IMR-90 (cell line): ENCODE measurements around the gene KCNH2. TPM values are rescaled to one million over a fixed set of nuclear protein-coding genes. Genes with fewer than 3 reads are reported as not detected.
A peak's percentile ranks its signal among the peaks of the same experiment; 100 is the strongest.

ENCODE experiments used
- ATAC-seq: fragments of 200-7000 bp; cut with Tn5 transposase; 2 replicates; pipeline ENCODE4 v1.9.1; 2020; ENCODE audit warnings: low read depth, mild to moderate bottlenecking, moderate library complexity
- BruUV-seq: library from RNA; stranded (reverse); fragments of 400-500 nt; replicated peaks from 2 replicates; lab custom pipeline; 2021; lab: Mats Ljungman, UMichigan
- CTCF ChIA-PET: fragments of 300-600 bp; formaldehyde crosslinking; extraction: SDS; loops from one replicate; lab custom pipeline; 2021; ENCODE audit warnings: antibody characterized with exemption; lab: Yijun Ruan, JAX
- POLR2A ChIA-PET: fragments of 300-600 bp; sonication (Branson Sonifier 250); formaldehyde crosslinking; loops from one replicate; lab custom pipeline; 2022; ENCODE audit warnings: antibody characterized with exemption; ENCODE audit not compliant: unreplicated experiment; lab: Charles Lee
- DNase-seq: peaks from one replicate; pipeline ENCODE4 v3.0.0; 2013
- H2AFZ ChIP-seq: replicated peaks from 2 replicates; pipeline ENCODE3; 2013; ENCODE audit warnings: low read length, mild to moderate bottlenecking; ENCODE audit not compliant: poor library complexity
- H2AK5ac ChIP-seq: 2 replicates; pipeline ENCODE4 v1.6.1; 2013; ENCODE audit warnings: low read depth, low read length, inconsistent platforms
- H2AK9ac ChIP-seq: replicated peaks from 2 replicates; pipeline ENCODE3; 2013; ENCODE audit warnings: mild to moderate bottlenecking, low read depth, low read length, moderate library complexity; ENCODE audit not compliant: poor library complexity
- H2BK120ac ChIP-seq: 2 replicates; pipeline ENCODE4 v1.6.1; 2013; ENCODE audit warnings: low read depth, low read length, inconsistent platforms
- H2BK15ac ChIP-seq: 3 replicates; pipeline ENCODE4 v1.6.1; 2013; ENCODE audit warnings: low read depth, low read length, inconsistent platforms
- H2BK20ac ChIP-seq: 2 replicates; pipeline ENCODE4 v1.6.1; 2013; ENCODE audit warnings: low read depth, mild to moderate bottlenecking, inconsistent platforms, low read length, moderate library complexity
- H2BK5ac ChIP-seq: 2 replicates; pipeline ENCODE4 v1.6.1; 2013; ENCODE audit warnings: mild to moderate bottlenecking, low read depth, low read length, inconsistent platforms; ENCODE audit not compliant: poor library complexity, severe bottlenecking
- H3K14ac ChIP-seq: replicated peaks from 2 replicates; pipeline ENCODE4 v1.6.1; 2013; ENCODE audit warnings: low read depth, low read length, inconsistent platforms
- H3K18ac ChIP-seq: 2 replicates; pipeline ENCODE4 v1.6.1; 2013; ENCODE audit warnings: low read depth, low read length, control low read depth
- H3K23ac ChIP-seq: 2 replicates; pipeline ENCODE4 v1.6.1; 2013; ENCODE audit warnings: low read depth, low read length, inconsistent platforms
- H3K27ac ChIP-seq: 2 replicates; pipeline ENCODE4 v1.5.1; 2013; ENCODE audit warnings: mild to moderate bottlenecking, control low read depth, low read length; ENCODE audit not compliant: insufficient read depth
- H3K27me3 ChIP-seq: 2 replicates; pipeline ENCODE4 v1.6.1; 2013; ENCODE audit warnings: low read length; ENCODE audit not compliant: control insufficient read depth, insufficient read depth
- H3K36me3 ChIP-seq: 2 replicates; pipeline ENCODE4 v1.6.1; 2013; ENCODE audit warnings: low read length, mixed read lengths; ENCODE audit not compliant: control insufficient read depth, insufficient read depth
- H3K4ac ChIP-seq: 2 replicates; pipeline ENCODE4 v1.6.1; 2013; ENCODE audit warnings: low read depth, low read length, inconsistent platforms
- H3K4me1 ChIP-seq: 2 replicates; pipeline ENCODE4 v1.6.1; 2013; ENCODE audit warnings: low read length, mixed read lengths; ENCODE audit not compliant: control insufficient read depth, insufficient read depth
- H3K4me2 ChIP-seq: 2 replicates; pipeline ENCODE4 v1.6.1; 2013; ENCODE audit warnings: low read depth, mild to moderate bottlenecking, control low read depth, low read length, moderate library complexity
- H3K4me3 ChIP-seq: 2 replicates; pipeline ENCODE4 v1.5.1; 2013; ENCODE audit warnings: low read depth, mild to moderate bottlenecking, control low read depth, low read length, moderate library complexity; ENCODE audit not compliant: insufficient read depth
- H3K56ac ChIP-seq: 2 replicates; pipeline ENCODE4 v1.6.1; 2013; ENCODE audit warnings: low read length, inconsistent platforms; ENCODE audit not compliant: insufficient read depth; ENCODE audit errors: extremely low read depth
- H3K79me1 ChIP-seq, 2 experiments: 2 replicates each; pipeline ENCODE4 v1.6.1; 2013; ENCODE audit warnings: low read length in 2 of 2, inconsistent platforms in 1 of 2, low read depth in 1 of 2
- H3K9ac ChIP-seq: 2 replicates; pipeline ENCODE4 v1.6.1; 2013; ENCODE audit warnings: low read depth, low read length, control low read depth
- H3K9me1 ChIP-seq: 2 replicates; pipeline ENCODE4 v1.6.1; 2013; ENCODE audit warnings: low read length, inconsistent platforms; ENCODE audit not compliant: insufficient read depth
- H3K9me3 ChIP-seq: 2 replicates; pipeline ENCODE4 v1.6.1; 2013; ENCODE audit warnings: low read length; ENCODE audit not compliant: control insufficient read depth, insufficient read depth
- H4K20me1 ChIP-seq: 2 replicates; pipeline ENCODE4 v1.6.1; 2013; ENCODE audit warnings: low read length, inconsistent platforms; ENCODE audit not compliant: insufficient read depth
- H4K5ac ChIP-seq: 2 replicates; pipeline ENCODE4 v1.6.1; 2013; ENCODE audit warnings: mild to moderate bottlenecking, low read depth, low read length, control low read depth
- H4K8ac ChIP-seq, 2 experiments: 2 replicates each; pipeline ENCODE4 v1.6.1; 2013; ENCODE audit warnings: low read depth in 2 of 2, low read length in 2 of 2, control low read depth in 1 of 2, inconsistent platforms in 1 of 2
- H4K91ac ChIP-seq: 2 replicates; pipeline ENCODE4 v1.6.1; 2013; ENCODE audit warnings: low read depth, low read length, inconsistent platforms; ENCODE audit not compliant: insufficient read depth
- BHLHE40 ChIP-seq: fragments of 150-350 bp; IDR thresholded peaks from 2 replicates; pipeline ENCODE4 v1.6.1; 2016; ENCODE audit warnings: mild to moderate bottlenecking, low read depth, low read length
- CEBPB ChIP-seq: IDR thresholded peaks from 2 replicates; pipeline ENCODE4 v1.6.1; 2012; ENCODE audit warnings: low read depth, low read length, improper control_type of control experiment
- CHD1 ChIP-seq: IDR thresholded peaks from 2 replicates; pipeline ENCODE4 v1.6.1; 2012; ENCODE audit warnings: low read depth, low read length, improper control_type of control experiment
- FOS ChIP-seq: fragments of 150-350 bp; IDR thresholded peaks from 2 replicates; pipeline ENCODE4 v1.6.1; 2016; ENCODE audit warnings: low read depth, low read length
- MAFK ChIP-seq: IDR thresholded peaks from 2 replicates; pipeline ENCODE4 v1.6.1; 2012; ENCODE audit warnings: low read depth, low read length, improper control_type of control experiment
- MAZ ChIP-seq: IDR thresholded peaks from 2 replicates; pipeline ENCODE4 v1.6.1; 2012; ENCODE audit warnings: low read depth, mild to moderate bottlenecking, low read length, improper control_type of control experiment, moderate library complexity, borderline replicate concordance
- MXI1 ChIP-seq: IDR thresholded peaks from 2 replicates; pipeline ENCODE4 v1.6.1; 2012; ENCODE audit warnings: low read depth, mild to moderate bottlenecking, low read length, moderate library complexity, borderline replicate concordance
- NFE2L2 ChIP-seq: fragments of 150-350 bp; IDR thresholded peaks from 2 replicates; pipeline ENCODE4 v1.6.1; 2016; ENCODE audit warnings: low read depth, mild to moderate bottlenecking, low read length
- POLR2A ChIP-seq: IDR thresholded peaks from 2 replicates; pipeline ENCODE4 v1.6.1; 2012; ENCODE audit warnings: mild to moderate bottlenecking, low read depth, low read length
- RAD21 ChIP-seq: IDR thresholded peaks from 2 replicates; pipeline ENCODE4 v1.6.1; 2012; ENCODE audit warnings: low read length, improper control_type of control experiment
- RCOR1 ChIP-seq: IDR thresholded peaks from 2 replicates; pipeline ENCODE4 v1.6.1; 2012; ENCODE audit warnings: mild to moderate bottlenecking, low read length, improper control_type of control experiment; ENCODE audit not compliant: insufficient replicate concordance
- RFX5 ChIP-seq: IDR thresholded peaks from 2 replicates; pipeline ENCODE4 v1.8.0; 2012; ENCODE audit warnings: low read depth, mild to moderate bottlenecking, low read length, moderate library complexity
- SMC3 ChIP-seq: fragments of 150-350 bp; IDR thresholded peaks from 2 replicates; pipeline ENCODE4 v1.6.1; 2016; ENCODE audit warnings: low read depth, mild to moderate bottlenecking, antibody characterized with exemption, low read length, moderate library complexity
- WGBS, 2 experiments: methylation state at CpG; one replicate each; pipeline versions ENCODE4 v1.1.5 to v1.1.7; 2013; ENCODE audit warnings: missing lambda C conversion rate in 2 of 2; ENCODE audit not compliant: insufficient read length in 1 of 2; ENCODE audit errors: extremely low coverage in 2 of 2; 5-methylcytosine and 5-hydroxymethylcytosine counted together
- dilution Hi-C: fragments of 300-500 bp; cut with HindIII; formaldehyde crosslinking; loops from one replicate; pipeline ENCODE4 v1.14.3; 2018; ENCODE audit warnings: low sequenced_read_pairs; ENCODE audit not compliant: unreplicated experiment
- in situ Hi-C: fragments of 300-500 bp; cut with MboI; formaldehyde crosslinking; loops from 3 replicates; pipeline ENCODE4 v1.14.3; 2019; ENCODE audit warnings: low sequenced_read_pairs, inconsistent platforms, mixed read lengths
- intact Hi-C: fragments of 100-400 bp; cut with micrococcal nuclease; formaldehyde crosslinking; loops from 2 replicates; pipeline ENCODE4 v1.10.0; 2022
- polyA plus RNA-seq, 3 experiments: library from polyadenylated mRNA; depleted of rRNA; stranded (reverse); fragments of >200 nt; gene quantifications; 2 replicates each; pipeline ENCODE4 v1.2.3, GENCODE V29; 2012; ENCODE audit warnings: low replicate concordance in 1 of 3
- total RNA-seq: library from RNA; depleted of rRNA; stranded (reverse); fragments of >200 nt; gene quantifications from 2 replicates; pipeline ENCODE4 v1.2.3, GENCODE V29; 2012
- TF ChIP-seq, protein P1 (sequence below): fragments of 150-350 bp; IDR thresholded peaks from 2 replicates; pipeline ENCODE4 v1.6.1; 2016; ENCODE audit warnings: low read depth, mild to moderate bottlenecking, low read length, moderate library complexity, borderline replicate concordance
- TF ChIP-seq, protein P2 (sequence below): conservative IDR thresholded peaks from 2 replicates; pipeline ENCODE4 v1.5.1; 2012; ENCODE audit warnings: mild to moderate bottlenecking, low read depth, low read length, improper control_type of control experiment

Gene KCNH2
- total and polyA plus RNA-seq, 2 of the 4 experiments (the other 2 are of a cell fraction), result 0.90 to 2.1 TPM

DNA sequence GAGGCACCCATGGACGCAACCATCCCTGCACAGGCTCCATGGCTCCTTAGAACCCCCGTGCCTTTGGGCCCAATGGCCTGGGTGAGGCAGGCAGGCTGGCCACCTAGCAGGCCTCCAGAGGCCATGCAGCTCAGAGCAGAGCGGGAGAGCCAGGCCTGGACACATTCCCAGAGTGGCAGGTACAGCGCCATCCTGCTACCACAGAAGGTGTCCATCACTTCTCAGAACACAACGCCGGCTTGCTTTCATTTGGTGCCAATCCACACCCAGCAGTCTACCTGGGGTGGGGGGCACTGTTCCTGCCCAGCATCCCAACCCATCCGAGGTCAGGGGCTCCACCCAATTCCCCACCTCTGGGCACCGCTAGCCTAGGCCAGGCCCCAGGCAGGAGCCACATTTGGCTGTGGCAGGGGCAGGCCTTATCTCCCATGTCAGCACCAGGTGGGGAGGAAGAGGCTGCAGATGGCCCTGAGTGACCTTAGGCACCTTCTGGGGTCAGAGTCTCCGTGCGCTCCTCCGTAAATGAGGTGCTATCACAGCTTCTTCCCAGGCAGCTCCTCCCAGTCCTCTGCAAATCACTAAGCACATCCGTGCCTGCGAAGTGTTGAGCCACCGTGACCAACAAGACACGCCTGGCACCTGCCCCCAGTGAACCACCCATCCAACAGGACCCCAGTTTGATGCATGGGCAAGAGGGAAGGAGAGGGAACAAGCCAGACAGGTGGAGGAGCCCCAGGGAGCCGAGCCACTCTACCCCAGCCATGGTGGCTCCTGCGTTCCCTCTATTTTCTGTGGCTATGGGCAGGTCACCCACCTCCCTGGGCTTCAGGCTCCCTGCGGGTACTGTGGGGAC is 14.2 kb downstream of the KCNH2 start:
- CTCF ChIA-PET, result interaction anchor here (0.6 to 2.4 kb wide), 6 partner anchors 10 to 194 kb away, joined by 3 to 18 read pairs (median 4); no protein-coding TSS in a partner anchor
- Histone ChIP-seq H4K20me1 (no peaks in the 10 kb centered on the region), H3K36me3 (no peaks in the 10 kb centered on the region; the same call in 1 of the 2 replicates), H2AK9ac (no peak overlapping the region), H3K4ac (no peak overlapping the region), H3K9me1 (no peaks in the 10 kb centered on the region), H2BK20ac (no peak overlapping the region), H3K14ac (no peak overlapping the region), H2BK120ac (no peak overlapping the region), H3K4me2 (no peak overlapping the region), H3K4me3 (no peak overlapping the region), H2BK15ac (no peak overlapping the region), H3K79me1 (no peaks in the 10 kb centered on the region), H3K18ac (no peak overlapping the region), H3K23ac (no peak overlapping the region), H2AFZ (peak overlapping the region; percentile 26), H3K56ac (no peak overlapping the region), H4K5ac (no peak overlapping the region), H3K27me3 (peaks cover 4% of the 10 kb centered on the region), H3K4me1 (peaks cover 13% of the 10 kb centered on the region; the same call in 1 of the 2 replicates), H2AK5ac (no peak overlapping the region), H3K27ac (no peak overlapping the region), H2BK5ac (no peak overlapping the region), H4K91ac (no peak overlapping the region), H4K8ac (no peak overlapping the region), H3K9ac (no peak overlapping the region), H3K9me3 (no peaks in the 10 kb centered on the region)
- DNase-seq, result no peak
- in situ Hi-C loops, result no loop called here
- intact Hi-C loops, result loop anchor here (1.0 to 2.0 kb wide), 4 partner anchors 22 to 209 kb away; no protein-coding TSS in a partner anchor
- BruUV-seq, result no TSS peak
- dilution Hi-C loops, result no loop called here
- no peak for ATAC-seq
- WGBS, 2 experiments, result 79% methylated on average over 4 of the region's 18 CpGs; no CpG with 5 or more reads in 1 of the 2 experiments
- POLR2A ChIA-PET, result no interaction called here
- TF ChIP-seq MXI1 (no peak), MAFK (no peak), FOS (no peak), MAZ (no peak), RCOR1 (no peak), CEBPB (no peak), BHLHE40 (no peak), CHD1 (no peak), NFE2L2 (no peak), POLR2A (no peak), RFX5 (no peak), SMC3 (no peak), RAD21 (no peak)
- TF ChIP-seq, protein P1, sequence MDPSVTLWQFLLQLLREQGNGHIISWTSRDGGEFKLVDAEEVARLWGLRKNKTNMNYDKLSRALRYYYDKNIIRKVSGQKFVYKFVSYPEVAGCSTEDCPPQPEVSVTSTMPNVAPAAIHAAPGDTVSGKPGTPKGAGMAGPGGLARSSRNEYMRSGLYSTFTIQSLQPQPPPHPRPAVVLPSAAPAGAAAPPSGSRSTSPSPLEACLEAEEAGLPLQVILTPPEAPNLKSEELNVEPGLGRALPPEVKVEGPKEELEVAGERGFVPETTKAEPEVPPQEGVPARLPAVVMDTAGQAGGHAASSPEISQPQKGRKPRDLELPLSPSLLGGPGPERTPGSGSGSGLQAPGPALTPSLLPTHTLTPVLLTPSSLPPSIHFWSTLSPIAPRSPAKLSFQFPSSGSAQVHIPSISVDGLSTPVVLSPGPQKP, result no peak
- TF ChIP-seq, protein P2, sequence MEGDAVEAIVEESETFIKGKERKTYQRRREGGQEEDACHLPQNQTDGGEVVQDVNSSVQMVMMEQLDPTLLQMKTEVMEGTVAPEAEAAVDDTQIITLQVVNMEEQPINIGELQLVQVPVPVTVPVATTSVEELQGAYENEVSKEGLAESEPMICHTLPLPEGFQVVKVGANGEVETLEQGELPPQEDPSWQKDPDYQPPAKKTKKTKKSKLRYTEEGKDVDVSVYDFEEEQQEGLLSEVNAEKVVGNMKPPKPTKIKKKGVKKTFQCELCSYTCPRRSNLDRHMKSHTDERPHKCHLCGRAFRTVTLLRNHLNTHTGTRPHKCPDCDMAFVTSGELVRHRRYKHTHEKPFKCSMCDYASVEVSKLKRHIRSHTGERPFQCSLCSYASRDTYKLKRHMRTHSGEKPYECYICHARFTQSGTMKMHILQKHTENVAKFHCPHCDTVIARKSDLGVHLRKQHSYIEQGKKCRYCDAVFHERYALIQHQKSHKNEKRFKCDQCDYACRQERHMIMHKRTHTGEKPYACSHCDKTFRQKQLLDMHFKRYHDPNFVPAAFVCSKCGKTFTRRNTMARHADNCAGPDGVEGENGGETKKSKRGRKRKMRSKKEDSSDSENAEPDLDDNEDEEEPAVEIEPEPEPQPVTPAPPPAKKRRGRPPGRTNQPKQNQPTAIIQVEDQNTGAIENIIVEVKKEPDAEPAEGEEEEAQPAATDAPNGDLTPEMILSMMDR, result no peak
